ENCODE measurements around the gene TPD52L2.

Gene TPD52L2

DNA sequence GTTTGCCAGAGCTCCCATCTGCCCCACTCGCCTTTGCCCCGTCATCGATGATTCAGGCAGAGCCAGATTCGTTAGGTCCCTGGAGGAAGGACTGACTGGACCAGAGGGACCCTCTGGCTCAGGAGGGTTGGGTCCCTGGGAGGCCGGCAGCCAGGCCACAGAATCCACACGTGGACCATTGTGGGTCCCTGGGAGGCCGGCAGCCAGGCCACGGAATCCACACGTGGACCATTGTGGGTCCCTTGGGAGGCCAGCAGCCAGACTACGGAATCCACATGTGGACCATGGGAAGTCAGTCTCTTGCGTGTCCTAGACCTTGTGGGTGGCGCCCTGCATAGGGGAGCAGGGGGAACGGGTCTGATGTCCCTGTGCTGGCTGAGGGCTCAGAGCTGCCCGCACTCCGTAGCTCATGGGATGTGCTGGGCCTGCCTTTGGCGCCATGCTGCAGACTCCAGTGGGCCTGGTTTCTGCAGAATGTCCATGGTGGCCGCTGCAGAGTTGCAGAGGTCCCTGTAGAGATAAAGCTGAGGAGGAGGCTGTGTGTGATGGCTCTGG lies 67.6 kb downstream of the TPD52L2 start:
- DNase-seq (ENCODE audit: low spot score): no peak

DNA sequence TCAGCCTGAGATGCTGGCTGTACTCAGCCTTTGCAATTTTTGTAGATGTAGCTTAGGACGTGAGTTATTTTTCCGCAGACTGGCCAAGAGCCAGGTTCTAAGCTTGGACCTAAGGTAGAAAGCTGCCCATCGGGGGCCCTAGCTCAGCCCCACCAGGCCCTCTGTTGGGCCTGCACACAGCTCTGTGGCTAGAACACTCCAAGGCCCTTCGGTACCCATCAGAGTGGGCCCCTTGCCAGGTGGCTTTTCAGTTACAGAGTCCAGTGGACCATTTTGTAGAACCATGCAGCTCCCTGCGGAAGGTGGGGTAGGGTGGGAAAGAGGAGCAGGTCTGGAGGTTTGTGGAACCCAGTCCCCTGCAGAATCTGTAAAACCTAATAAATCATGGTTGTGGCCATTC lies 68.6 kb downstream of the TPD52L2 start:
- no peak for DNase-seq (ENCODE audit: low spot score)

DNA sequence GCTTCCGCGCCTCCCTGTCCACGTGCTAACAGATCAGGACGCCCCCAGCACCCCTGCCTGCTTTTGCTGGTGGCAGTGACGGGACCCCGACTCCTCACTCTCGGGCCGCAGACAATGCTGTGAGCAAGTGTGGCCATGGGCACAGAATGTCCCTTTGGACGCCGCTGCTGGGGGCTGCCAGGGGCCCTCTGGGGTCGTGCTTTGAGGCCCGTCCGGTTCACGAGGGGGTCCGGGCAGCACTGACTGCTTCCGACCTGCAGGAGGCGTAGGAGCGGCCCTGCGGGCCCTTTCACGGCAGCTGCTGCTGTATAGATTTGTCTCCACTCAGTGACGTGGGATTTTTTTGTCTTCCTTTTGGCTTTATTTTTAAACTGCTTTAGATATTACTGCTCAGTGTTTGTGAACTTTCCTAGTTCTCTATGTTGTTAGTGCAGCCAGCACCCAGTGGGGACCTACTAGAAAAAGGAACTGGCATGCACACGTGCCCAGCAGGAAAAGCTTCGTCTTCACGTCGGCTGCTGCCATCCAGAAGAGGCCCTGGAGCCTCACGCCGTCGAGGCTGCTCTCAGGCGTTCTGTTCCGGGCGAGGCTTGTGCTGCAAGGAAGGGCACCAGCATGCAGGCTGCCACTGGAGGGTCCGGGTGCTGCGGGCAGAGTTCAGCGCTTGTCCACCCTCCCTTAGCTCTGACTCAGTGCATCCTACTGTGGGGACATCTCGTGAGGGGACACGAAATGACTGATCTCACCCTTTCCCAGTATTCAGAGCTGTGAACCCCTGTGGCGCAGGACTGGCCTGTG lies 69.4 kb downstream of the TPD52L2 start:
- no peak for DNase-seq (ENCODE audit: low spot score)

DNA sequence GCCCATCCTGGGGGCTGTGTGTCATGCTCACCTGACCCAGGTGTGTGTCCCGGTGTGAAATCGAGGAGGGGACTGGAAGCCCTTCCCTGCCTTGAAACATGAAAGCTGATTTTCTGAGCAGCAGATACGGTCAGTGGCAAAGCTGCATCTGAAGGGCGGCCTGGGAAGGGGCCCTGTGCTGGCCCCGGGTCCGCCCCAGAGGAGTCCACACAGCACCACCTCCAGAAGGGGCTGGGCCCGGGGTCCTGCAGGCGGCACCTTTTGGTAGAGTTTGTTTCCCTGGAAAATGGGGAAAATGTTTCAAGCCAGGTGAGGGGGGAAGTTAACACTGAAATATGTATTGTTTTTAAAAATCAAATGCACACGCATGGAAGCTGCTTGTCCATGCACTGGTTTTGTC lies 70.4 kb downstream of the TPD52L2 start:
- no peak for DNase-seq (ENCODE audit: low spot score)

DNA sequence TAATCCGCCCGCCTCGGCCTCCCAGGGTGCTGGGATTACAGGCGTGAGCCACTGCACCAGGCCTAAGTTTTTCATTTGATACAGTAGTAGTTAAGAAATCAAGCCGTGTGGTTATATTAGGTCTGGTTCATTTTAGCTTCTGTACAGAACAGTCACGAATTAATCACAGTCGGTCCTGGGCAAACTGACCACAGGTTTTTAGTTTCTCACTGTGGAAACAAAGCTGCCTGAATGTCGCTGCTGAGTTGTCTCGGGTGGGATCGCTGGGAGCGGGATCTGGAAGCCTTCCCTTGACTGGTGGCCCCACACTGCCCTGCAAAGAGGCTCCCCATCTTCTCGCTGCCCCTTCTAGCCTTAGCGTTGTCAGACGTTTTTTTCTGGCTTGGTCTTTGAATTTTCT lies 72.5 kb downstream of the TPD52L2 start:
- DNase-seq (ENCODE audit: low spot score): no peak

DNA sequence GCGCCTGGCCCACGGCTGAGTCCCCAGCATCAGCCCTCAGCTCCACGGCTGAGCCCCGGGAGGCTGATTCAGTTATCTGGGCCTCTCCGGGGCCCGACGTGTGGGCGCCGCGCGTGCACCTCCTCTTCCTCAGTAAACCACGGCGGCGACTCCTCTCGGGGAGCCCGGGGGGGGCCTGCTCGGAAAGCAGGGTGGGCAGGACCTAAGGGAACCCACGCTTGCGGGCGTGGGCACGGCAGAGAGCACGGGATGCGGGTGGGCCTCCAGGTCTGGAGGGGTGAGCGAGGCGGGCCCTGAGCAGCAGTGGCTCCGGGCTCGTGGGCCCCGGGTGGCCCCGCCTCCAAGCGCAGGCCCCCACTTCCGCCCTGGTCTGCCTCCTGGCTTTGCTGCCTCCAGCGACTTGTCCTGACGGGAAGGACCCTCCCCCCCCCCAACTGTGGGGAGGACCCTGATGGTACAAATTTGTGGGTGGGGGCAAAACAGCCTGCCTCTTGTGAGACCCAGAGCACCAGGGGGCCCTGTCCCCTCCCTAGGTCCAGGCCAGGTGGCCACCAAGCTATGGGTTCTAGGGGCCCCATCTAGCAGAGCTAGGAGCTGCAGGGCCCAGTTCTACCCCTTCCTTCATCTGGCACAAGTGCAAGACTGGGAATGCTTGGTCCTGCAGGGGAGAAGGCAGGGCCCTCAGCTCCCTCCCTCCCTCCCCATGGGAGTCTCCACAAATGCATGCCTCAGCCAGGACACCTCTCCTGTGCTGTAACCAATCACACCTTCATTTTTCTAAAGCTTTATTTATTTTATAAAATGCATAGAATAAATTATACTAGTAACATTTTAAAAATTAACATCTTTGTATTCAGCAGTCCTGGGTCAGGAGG lies 74.2 kb downstream of the TPD52L2 start:
- no peak for DNase-seq (ENCODE audit: low spot score)

DNA sequence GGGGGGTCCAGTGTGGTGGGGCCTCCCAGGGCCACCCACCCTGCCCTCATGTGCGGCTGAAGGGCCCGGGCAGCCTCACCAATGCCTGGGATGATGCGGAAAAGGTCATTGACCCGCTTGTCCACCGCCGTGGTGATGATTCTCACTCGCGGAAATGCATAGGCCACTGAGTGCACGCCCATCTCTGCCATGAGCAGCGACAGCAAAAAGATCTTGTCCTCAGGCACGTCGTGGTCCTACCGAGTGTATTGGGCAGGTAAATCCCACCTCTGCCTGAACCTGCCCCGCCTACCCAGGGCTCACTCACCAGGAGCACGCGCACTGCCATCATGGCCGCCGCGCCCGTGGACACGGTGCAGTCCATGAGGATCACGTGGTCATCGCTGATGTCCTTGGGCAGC lies 75.0 kb downstream of the TPD52L2 start:
- DNase-seq (ENCODE audit: low spot score): no peak

DNA sequence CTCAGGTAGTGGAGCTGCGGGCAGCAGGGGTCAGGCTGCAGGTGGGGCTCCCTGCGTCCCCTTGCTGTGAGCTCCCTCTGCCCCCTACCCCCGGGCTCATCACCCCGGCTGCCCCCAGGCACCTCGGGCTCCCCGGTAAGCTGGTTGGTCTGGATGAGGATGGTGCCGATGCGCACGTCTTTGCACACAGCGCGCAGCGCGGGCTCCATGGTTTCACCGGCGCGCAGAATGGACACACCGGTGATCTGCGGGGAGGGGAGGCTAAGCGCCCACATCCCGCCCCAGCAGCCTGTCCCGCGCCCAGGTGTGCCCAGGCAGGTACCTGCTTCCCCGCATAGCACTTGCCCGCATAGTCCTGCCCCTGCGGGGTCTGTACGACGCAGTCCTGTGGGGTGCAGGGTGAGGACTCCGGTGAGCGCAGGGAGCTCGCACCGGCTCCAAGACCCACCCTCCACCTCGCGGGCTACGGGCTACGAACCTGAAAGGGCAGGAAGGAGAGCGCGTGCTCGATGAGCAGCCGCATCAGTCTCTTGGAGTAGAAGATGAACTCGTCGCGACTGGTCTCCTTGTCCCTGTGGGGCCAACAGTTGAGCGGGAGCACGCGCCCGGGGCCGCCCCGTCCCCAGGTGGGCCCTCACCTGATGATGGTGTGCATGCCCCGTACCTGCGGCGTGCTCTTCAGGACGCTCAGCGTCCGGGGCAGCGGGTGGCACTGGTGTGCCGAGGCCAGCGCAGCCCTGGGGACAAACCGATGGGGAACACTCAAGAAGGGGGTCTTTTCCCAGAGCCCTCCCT lies 75.6 kb downstream of the TPD52L2 start:
- no peak for DNase-seq (ENCODE audit: low spot score)

Measured in AG08395 (cell line).